WTC11 (cell line): ENCODE measurements around the gene LTBP2. TPM values are rescaled to one million over a fixed set of nuclear protein-coding genes. Genes with fewer than 3 reads are reported as not detected.

Source experiments
- ATAC-seq: fragments of 200-7000 bp; cut with Tn5 transposase; 2 replicates; pipeline ENCODE4 v1.10.0; 2021; ENCODE audit warnings: mild to moderate bottlenecking, moderate library complexity
- CTCF ChIA-PET: fragments of 300-600 bp; sonication (Branson Sonifier 250); formaldehyde crosslinking; loops from one replicate; lab custom pipeline; 2021; ENCODE audit warnings: antibody characterized with exemption; lab: Charles Lee
- POLR2A ChIA-PET: fragments of 350-600 bp; sonication (Branson Sonifier 250); formaldehyde crosslinking; loops from one replicate; lab custom pipeline; 2021; ENCODE audit warnings: antibody characterized with exemption; lab: Charles Lee
- DNase-seq: peaks from one replicate; pipeline ENCODE4 v3.0.0; 2021; ENCODE audit warnings: low spot score
- H3K27ac Mint-ChIP-seq: 2 replicates; pipeline ENCODE4 v1.8.0; 2021; ENCODE audit warnings: mixed read lengths
- H3K27me3 Mint-ChIP-seq: 2 replicates; pipeline ENCODE4 v1.8.0; 2021; ENCODE audit warnings: low read depth, mild to moderate bottlenecking, moderate library complexity, mixed read lengths
- H3K36me3 Mint-ChIP-seq: 2 replicates; pipeline ENCODE4 v1.8.0; 2021; ENCODE audit warnings: mixed read lengths
- H3K4me1 Mint-ChIP-seq: 2 replicates; pipeline ENCODE4 v1.8.0; 2022; ENCODE audit warnings: mixed read lengths
- H3K4me3 Mint-ChIP-seq: 2 replicates; pipeline ENCODE4 v1.8.0; 2021; ENCODE audit warnings: mild to moderate bottlenecking, moderate library complexity, mixed read lengths
- H3K9me3 Mint-ChIP-seq: 2 replicates; pipeline ENCODE4 v1.8.0; 2021; ENCODE audit warnings: mixed read lengths
- ATF3 ChIP-seq: sonication (generic); formaldehyde crosslinking; conservative IDR thresholded peaks from 2 replicates; pipeline ENCODE4 v1.8.1; 2022; ENCODE audit warnings: mild to moderate bottlenecking, missing genetic modification reagents
- CDX4 ChIP-seq: fragments of 250-450 bp; sonication (Bioruptor Pico); IDR thresholded peaks from 2 replicates; pipeline ENCODE4 v1.9.0; 2021; ENCODE audit warnings: moderate library complexity, mild to moderate bottlenecking, inconsistent platforms, borderline replicate concordance
- CTCF ChIP-seq: fragments of 200-600 bp; IDR thresholded peaks from 2 replicates; pipeline ENCODE4 v1.8.0; 2022; ENCODE audit warnings: antibody characterized with exemption
- ERG ChIP-seq: fragments of 250-450 bp; sonication (Bioruptor Pico); IDR thresholded peaks from 2 replicates; pipeline ENCODE4 v1.8.0; 2021; ENCODE audit warnings: mild to moderate bottlenecking
- FOXK1 ChIP-seq: sonication (generic); formaldehyde crosslinking; IDR thresholded peaks from 2 replicates; pipeline ENCODE4 v1.8.0; 2022; ENCODE audit warnings: mild to moderate bottlenecking, moderate library complexity, missing genetic modification reagents
- HMGXB4 ChIP-seq: sonication (generic); formaldehyde crosslinking; IDR thresholded peaks from 2 replicates; pipeline ENCODE4 v1.8.1; 2023; ENCODE audit warnings: mild to moderate bottlenecking, moderate library complexity, missing genetic modification reagents
- IRF1 ChIP-seq: sonication (generic); formaldehyde crosslinking; IDR thresholded peaks from 2 replicates; pipeline ENCODE4 v1.8.0; 2023; ENCODE audit warnings: missing genetic modification reagents
- IRF2 ChIP-seq: sonication (generic); formaldehyde crosslinking; IDR thresholded peaks from 2 replicates; pipeline ENCODE4 v1.8.0; 2022; ENCODE audit warnings: low read depth, missing genetic modification reagents, borderline replicate concordance
- MAX ChIP-seq: sonication (generic); formaldehyde crosslinking; IDR thresholded peaks from 2 replicates; pipeline ENCODE4 v1.8.0; 2022; ENCODE audit warnings: mild to moderate bottlenecking, missing genetic modification reagents
- NFE2L1 ChIP-seq: sonication (generic); formaldehyde crosslinking; IDR thresholded peaks from 2 replicates; pipeline ENCODE4 v1.8.1; 2023; ENCODE audit warnings: missing genetic modification reagents
- RORB ChIP-seq: fragments of 250-450 bp; sonication (Bioruptor Pico); IDR thresholded peaks from 2 replicates; pipeline ENCODE4 v1.9.0; 2021; ENCODE audit warnings: mild to moderate bottlenecking
- TCF7 ChIP-seq: sonication (generic); formaldehyde crosslinking; IDR thresholded peaks from 2 replicates; pipeline ENCODE4 v1.8.0; 2022; ENCODE audit warnings: mild to moderate bottlenecking, low read depth, missing genetic modification reagents, moderate library complexity
- ZBTB21 ChIP-seq: sonication (generic); formaldehyde crosslinking; IDR thresholded peaks from 2 replicates; pipeline ENCODE4 v1.8.1; 2023; ENCODE audit warnings: mild to moderate bottlenecking, missing genetic modification reagents, borderline replicate concordance
- ZBTB43 ChIP-seq: sonication (generic); formaldehyde crosslinking; IDR thresholded peaks from 2 replicates; pipeline ENCODE4 v1.8.1; 2023; ENCODE audit warnings: mild to moderate bottlenecking, missing genetic modification reagents
- ZMAT4 ChIP-seq: fragments of 250-450 bp; sonication (Bioruptor Pico); IDR thresholded peaks from 2 replicates; pipeline ENCODE4 v1.9.0; 2021; ENCODE audit warnings: mild to moderate bottlenecking
- ZNF219 ChIP-seq: sonication (generic); formaldehyde crosslinking; IDR thresholded peaks from 2 replicates; pipeline ENCODE4 v1.8.0; 2023; ENCODE audit warnings: missing genetic modification reagents, mild to moderate bottlenecking, borderline replicate concordance
- ZNF425 ChIP-seq: fragments of 250-450 bp; sonication (Bioruptor Pico); conservative IDR thresholded peaks from 2 replicates; pipeline ENCODE4 v1.9.0; 2021; ENCODE audit warnings: mild to moderate bottlenecking
- ZSCAN18 ChIP-seq: fragments of 250-450 bp; sonication (Bioruptor Pico); IDR thresholded peaks from 2 replicates; pipeline ENCODE4 v2.1.2; 2022; ENCODE audit warnings: mild to moderate bottlenecking, moderate library complexity
- total RNA-seq: library from RNA; stranded (reverse); gene quantifications from 3 replicates; pipeline ENCODE4 v1.2.3, GENCODE V29; 2021

The LTBP2 gene
- total RNA-seq, 1 experiment from 2014 or later, result 1.2 TPM

GRCh38 chr14:74503291-74503937 lies 108.6 kb downstream of the LTBP2 start:
- TF ChIP-seq FOXK1 (CRISPR knock-in tag), result no peak
- TF ChIP-seq TCF7 (CRISPR knock-in tag), result no peak
- no peak for TF ChIP-seq CDX4 (CRISPR knock-in tag)
- TF ChIP-seq ZMAT4, result no peak
- TF ChIP-seq IRF2 (CRISPR knock-in tag), result no peak
- TF ChIP-seq ZBTB43 (CRISPR knock-in tag), result no peak
- no peak for TF ChIP-seq RORB (CRISPR knock-in tag)
- TF ChIP-seq IRF1 (CRISPR knock-in tag), result no peak
- no peak for TF ChIP-seq ZBTB21 (CRISPR knock-in tag)
- TF ChIP-seq NFE2L1 (CRISPR knock-in tag), result no peak
- TF ChIP-seq ERG (CRISPR knock-in tag), result no peak
- no peak for TF ChIP-seq MAX (CRISPR knock-in tag)
- no peak for TF ChIP-seq ZSCAN18
- TF ChIP-seq HMGXB4, result no peak
- no peak for TF ChIP-seq ZNF425 (CRISPR knock-in tag)
- TF ChIP-seq CTCF, result no peak
- TF ChIP-seq ZNF219 (CRISPR knock-in tag), result no peak
- no peak for TF ChIP-seq ATF3 (CRISPR knock-in tag)
- no peaks in the 10 kb centered on the region for H3K9me3 Mint-ChIP-seq
- CTCF ChIA-PET, result interaction anchor here (1.2 to 3.8 kb wide), 7 partner anchors 8 to 299 kb away, joined by 3 to 27 read pairs (median 7); partner anchors contain the start of genes ISCA2 and NPC2
- POLR2A ChIA-PET, result no interaction called here
- no peak overlapping the region for H3K4me3 Mint-ChIP-seq
- H3K27me3 Mint-ChIP-seq, result no peaks in the 10 kb centered on the region
- peaks cover 36% of the 10 kb centered on the region for H3K4me1 Mint-ChIP-seq
- H3K27ac Mint-ChIP-seq, result no peak overlapping the region
- no peak for ATAC-seq
- DNase-seq, result no peak
- H3K36me3 Mint-ChIP-seq, result no peaks in the 10 kb centered on the region
